Heart left ventricle (tissue), 16 donors: ENCODE results near the gene IFRD2. TPM values are rescaled to one million over a fixed set of nuclear protein-coding genes. Genes with fewer than 3 reads are reported as not detected.
"Not testable (repeated sequence)": the region's sequence is repeated elsewhere in the genome, so short reads cannot be mapped to it uniquely, and the experiment has no call there.

Experiments
- ATAC-seq, 4 donors: fragments of 200-7000 bp; cut with Tn5 transposase; one replicate each; pipeline ENCODE4 v1.9.1; 2020 to 2022; ENCODE audit warnings: moderate library complexity in 4 of 4, mild to moderate bottlenecking in 3 of 4, moderate number of reproducible peaks in 1 of 4
- DNase-seq, 5 donors: peaks; one replicate each; pipeline ENCODE4 v3.0.0-alpha.2; 2020
- H3K27ac ChIP-seq, 12 donors: fragments of 200-600 bp; sonication (generic) in 4 of 12; one replicate each; pipeline versions ENCODE4 v1.5.0 to v1.8.0; 2016 to 2022; ENCODE audit warnings: mild to moderate bottlenecking in 2 of 12
- H3K27me3 ChIP-seq, 9 donors: fragments of 200-600 bp; sonication (generic) in 2 of 9; one replicate each; pipeline versions ENCODE4 v1.5.1 to v1.8.0; 2016 to 2022; ENCODE audit warnings: mild to moderate bottlenecking in 3 of 9
- H3K36me3 ChIP-seq, 9 donors: fragments of 200-600 bp; sonication (generic) in 2 of 9; one replicate each; pipeline versions ENCODE4 v1.5.0 to v1.8.0; 2018 to 2022; ENCODE audit warnings: mild to moderate bottlenecking in 2 of 9
- H3K4me1 ChIP-seq, 12 donors: fragments of 200-600 bp; sonication (generic) in 4 of 12; one replicate each; pipeline versions ENCODE4 v1.5.0 to v1.8.0; 2016 to 2022; ENCODE audit warnings: mild to moderate bottlenecking in 3 of 12
- H3K4me3 ChIP-seq, 12 donors: fragments of 200-600 bp; sonication (generic) in 4 of 12; one replicate each; pipeline versions ENCODE4 v1.5.0 to v1.8.0; 2017 to 2022; ENCODE audit warnings: mild to moderate bottlenecking in 9 of 12, moderate library complexity in 4 of 12
- H3K9me3 ChIP-seq, 12 donors: fragments of 200-600 bp; sonication (generic) in 4 of 12; one replicate each; pipeline versions ENCODE4 v1.5.0 to v1.8.0; 2016 to 2022; ENCODE audit warnings: mild to moderate bottlenecking in 1 of 12
- POLR2A ChIP-seq, 2 donors: fragments of 450-650 bp; IDR thresholded peaks; one replicate each; pipeline ENCODE4 v1.6.1; 2017; ENCODE audit warnings: antibody characterized with exemption in 2 of 2, mild to moderate bottlenecking in 2 of 2, moderate library complexity in 2 of 2
- WGBS, 4 donors: extraction: QIAGEN DNeasy Blood & Tissue Kit in 2 of 4; methylation state at CpG; one replicate each; pipeline versions ENCODE4 v1.1.5 to v1.1.7; 2013 to 2018; 5-methylcytosine and 5-hydroxymethylcytosine counted together
- intact Hi-C, 10 donors: fragments of 100-400 bp; cut with DNase I; formaldehyde crosslinking; loops; one replicate each; pipeline versions ENCODE4 v1.11.1 to v1.14.2; 2022
- polyA plus RNA-seq, 2 donors: library from polyadenylated mRNA; stranded (reverse); fragments of 200-250 nt; gene quantifications; one replicate each; pipeline ENCODE4 v1.2.3, GENCODE V29; 2013
- total RNA-seq, 9 donors: library from RNA; depleted of rRNA in 2 of 9; stranded (reverse); fragments of >200 nt in 2 of 9; fragmentation: NEBNext Ultra II Directional in 3 of 9; extraction: Animal tissue kit (Norgen Biotek cat#: 25700) in 3 of 9; gene quantifications; one replicate each; pipeline versions ENCODE4 v1.1.0 to v1.2.4, GENCODE V29; 2016 to 2023
- TF ChIP-seq, protein P1 (sequence below), 12 donors: fragments of 200-600 bp; sonication (generic) in 4 of 12; IDR thresholded peaks; one replicate each; pipeline versions ENCODE4 v1.5.0 to v1.8.0; 2018 to 2022; ENCODE audit warnings: antibody characterized with exemption in 12 of 12, mild to moderate bottlenecking in 5 of 12
- donor health status: ischemic (EF 13 %, LVEDD 7.1; RV severe dilation, severe dysfunction).
- donor health status: healthy with polysubstance abuse.
- donor health status: DM: no; HTN: yes; CAD: no.
- donor health status: DM: no; HTN: no; CAD: no.
- donor health status: ischemic (EF 25% LVEDD 6.9; RV normal size, moderate dysfunction).
- donor health status: ischemic (EF 25% LVEDD 5.7; RV mildly dilated, moderate dysfunction).
- donor health status: healthy.
- donor health status: DM: yes; HTN: yes; CAD: no.
- donor health status: ischemic (EF 35%, LVEDD 5.7; RV mildly dilated, moderate dysfunction).
- donor health status: nonischemic (EF 11% LVEDD 7.7; RV severe dilation, severe dysfunction).
- donor health status: DM: yes; HTN: yes; CAD: no.
- donor health status: PGD.
- donor health status: ischemic (EF 29% LVEDD 5.4; RV normal size, mild dysfunction).
- donor health status: nonischemic (EF 23%, LVEDD 6.1; RV moderate dilation, normal function).

Gene IFRD2
- total and polyA plus RNA-seq, 11 donors, result 47.5 to 106 (median 64.5) TPM

DNA sequence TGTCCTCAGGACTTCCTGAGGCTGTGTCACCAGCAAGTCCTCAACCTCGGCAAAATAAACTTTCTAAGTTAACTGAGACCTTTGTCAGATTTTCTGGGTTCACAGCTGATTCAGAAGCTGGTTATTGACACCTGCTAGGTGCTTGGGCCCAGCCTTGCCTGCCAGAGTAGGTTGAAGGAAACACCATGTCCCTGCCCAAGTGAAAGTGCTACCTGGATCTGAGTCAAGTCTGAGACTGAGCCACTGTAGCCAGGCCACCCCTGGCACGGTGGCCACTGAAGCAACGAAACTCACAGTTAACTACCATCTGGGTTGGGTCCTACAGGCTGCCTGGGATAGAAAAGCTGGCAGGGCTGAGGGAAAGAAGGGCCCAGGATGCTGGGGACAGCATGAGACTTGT is 22.1 kb upstream of the IFRD2 start:
- Histone ChIP-seq H3K27ac (no peak overlapping the region), H3K27me3 (no peaks in the 10 kb centered on the region), H3K36me3 (peaks cover 0 to 51% (median 37%) of the 10 kb centered on the region in 9 donors), H3K4me3 (no peak overlapping the region), H3K9me3 (no peaks in the 10 kb centered on the region), H3K4me1 (peaks cover 5 to 33% (median 26%) of the 10 kb centered on the region in 12 donors)
- intact Hi-C loops, result no loop called here
- WGBS, 4 donors, result 65 to 85% (median 76%) methylated on average over 3 of the region's 3 CpGs
- peak in 3 of 4 donors; percentile 4 to 8 (median 4) for ATAC-seq
- DNase-seq, result peak in 2 of 5 donors; percentile 13 to 17
- TF ChIP-seq POLR2A (IDR thresholded peaks at IDR 0.05), result no peak
- TF ChIP-seq, protein P1, sequence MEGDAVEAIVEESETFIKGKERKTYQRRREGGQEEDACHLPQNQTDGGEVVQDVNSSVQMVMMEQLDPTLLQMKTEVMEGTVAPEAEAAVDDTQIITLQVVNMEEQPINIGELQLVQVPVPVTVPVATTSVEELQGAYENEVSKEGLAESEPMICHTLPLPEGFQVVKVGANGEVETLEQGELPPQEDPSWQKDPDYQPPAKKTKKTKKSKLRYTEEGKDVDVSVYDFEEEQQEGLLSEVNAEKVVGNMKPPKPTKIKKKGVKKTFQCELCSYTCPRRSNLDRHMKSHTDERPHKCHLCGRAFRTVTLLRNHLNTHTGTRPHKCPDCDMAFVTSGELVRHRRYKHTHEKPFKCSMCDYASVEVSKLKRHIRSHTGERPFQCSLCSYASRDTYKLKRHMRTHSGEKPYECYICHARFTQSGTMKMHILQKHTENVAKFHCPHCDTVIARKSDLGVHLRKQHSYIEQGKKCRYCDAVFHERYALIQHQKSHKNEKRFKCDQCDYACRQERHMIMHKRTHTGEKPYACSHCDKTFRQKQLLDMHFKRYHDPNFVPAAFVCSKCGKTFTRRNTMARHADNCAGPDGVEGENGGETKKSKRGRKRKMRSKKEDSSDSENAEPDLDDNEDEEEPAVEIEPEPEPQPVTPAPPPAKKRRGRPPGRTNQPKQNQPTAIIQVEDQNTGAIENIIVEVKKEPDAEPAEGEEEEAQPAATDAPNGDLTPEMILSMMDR (IDR thresholded peaks at IDR 0.05), result no peak

DNA sequence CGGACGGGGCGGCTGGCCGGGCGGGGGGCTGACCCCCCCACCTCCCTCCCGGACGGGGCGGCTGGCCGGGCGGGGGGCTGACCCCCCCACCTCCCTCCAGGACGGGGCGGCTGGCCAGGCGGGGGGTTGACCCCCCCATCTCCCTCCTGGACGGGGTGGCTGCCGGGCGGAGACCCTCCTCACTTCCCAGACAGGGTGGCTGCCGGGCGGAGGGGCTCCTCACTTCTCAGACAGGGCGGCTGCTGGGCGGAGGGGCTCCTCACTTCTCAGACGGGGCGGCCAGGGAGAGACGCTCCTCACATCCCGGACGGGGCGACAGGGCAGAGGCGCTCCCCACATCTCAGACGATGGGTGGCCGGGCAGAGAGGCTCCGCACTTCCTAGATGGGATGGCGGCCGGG is 19.8 kb upstream of the IFRD2 start:
- intact Hi-C loops, H3K9me3 ChIP-seq: not testable (repeated sequence)
- 89 to 93% (median 92%) methylated on average over 6 to 32 of the region's 32 CpGs; no CpG with 5 or more reads in 1 of the 4 donors for WGBS, 4 donors

DNA sequence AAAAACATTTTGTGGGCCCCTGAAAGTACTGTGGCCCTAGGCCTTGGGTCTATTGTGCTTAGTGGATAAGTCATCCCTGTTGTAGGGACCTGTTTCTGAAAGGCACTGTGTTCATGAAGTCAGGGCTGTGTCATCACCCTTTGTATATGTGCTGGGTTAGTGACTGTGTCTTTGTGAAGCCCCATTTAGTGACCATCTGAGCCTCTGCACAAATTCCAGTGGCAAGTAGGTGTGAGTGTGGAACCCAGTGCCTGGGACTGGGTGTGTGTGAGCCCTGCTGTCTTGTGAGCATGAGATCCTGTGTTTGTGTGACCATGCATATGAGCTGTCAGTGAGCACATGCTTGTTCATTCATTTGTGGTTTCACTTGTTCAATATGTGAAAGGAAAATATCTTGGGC is 12.4 kb upstream of the IFRD2 start:
- intact Hi-C loops, result loop anchor here in 3 of 10 donors (2.0 to 5.0 kb wide), 3 partner anchors 14 to 52 kb away; no protein-coding TSS in a partner anchor
- H3K27ac ChIP-seq, result no peak overlapping the region

More for the DNA sequence above, 19.8 kb upstream of the IFRD2 start:
- Histone ChIP-seq H3K36me3 (peaks cover 0 to 28% (median 14%) of the 10 kb centered on the region in 9 donors), H3K4me1 (peaks cover 0 to 10% (median 4%) of the 10 kb centered on the region in 12 donors)
- H3K27me3 ChIP-seq, H3K27ac ChIP-seq, H3K4me3 ChIP-seq, ATAC-seq: not testable (repeated sequence)
- peak in 1 of 5 donors; percentile 9 for DNase-seq

DNA sequence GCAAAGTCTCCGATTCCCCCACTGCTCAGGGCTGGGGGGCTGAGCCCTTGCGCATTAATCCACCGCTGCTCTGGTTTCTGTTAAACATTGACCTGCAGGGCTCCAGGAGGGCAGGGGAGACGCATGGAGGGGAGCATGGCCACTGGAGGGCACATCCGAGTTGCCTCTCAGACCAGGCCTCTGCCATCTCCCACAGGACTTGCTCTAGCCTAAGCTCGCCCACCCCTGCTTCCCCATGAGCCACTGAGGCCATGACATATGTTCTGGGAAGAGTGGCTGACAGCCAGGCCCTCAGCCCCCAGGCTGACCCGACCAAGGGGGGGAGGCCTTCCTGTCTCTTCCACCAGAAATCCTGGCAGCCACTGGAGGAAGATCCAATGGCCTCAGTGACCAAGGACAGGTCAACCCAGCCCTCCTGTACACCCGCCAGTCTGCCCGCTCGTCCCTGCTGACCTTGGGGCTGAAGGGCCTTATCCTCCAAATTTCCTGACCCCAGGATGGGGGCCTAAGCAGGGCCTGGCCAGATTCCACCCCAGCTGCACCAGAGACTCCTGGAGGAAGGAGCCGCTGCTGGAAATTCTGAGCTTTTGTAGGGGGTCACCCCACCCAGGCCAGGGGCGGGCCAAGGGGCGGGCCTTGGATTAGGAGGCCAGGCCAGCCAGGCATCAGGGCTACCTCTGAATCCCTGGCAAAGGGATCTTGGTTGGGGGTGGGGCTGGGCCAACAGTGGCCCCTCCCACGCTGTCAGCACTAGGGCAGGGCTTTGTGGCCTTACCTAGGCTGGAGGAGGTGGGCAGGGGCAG is 11.0 kb upstream of the IFRD2 start, which contains the start of gene HYAL1:
Gene HYAL1 (minus strand): TSS at position 562 of the 803 bp plus-strand sequence. CDS start 618 bp downstream, outside the sequence.
- DNase-seq (peak; percentile 90 to 94 (median 91)), ATAC-seq (peak; percentile 32 to 63 (median 56))
- WGBS, 4 donors, result 23 to 38% (median 32%) methylated on average over 4 to 14 of the region's 14 CpGs
- Histone ChIP-seq H3K27me3 (no peaks in the 10 kb centered on the region), H3K36me3 (peaks cover 0 to 15% (median 0%) of the 10 kb centered on the region in 9 donors), H3K4me3 (peak within 1 kb of the TSS; percentile 40 to 76 (median 58)), H3K9me3 (no peaks in the 10 kb centered on the region), H3K4me1 (peaks cover 11 to 53% (median 40%) of the 10 kb centered on the region in 12 donors), H3K27ac (peak within 1 kb of the TSS; percentile 75 to 97 (median 94))
- intact Hi-C loops, result loop anchor here in 4 of 10 donors (1.0 to 5.0 kb wide), 4 partner anchors 18 to 51 kb away; no protein-coding TSS in a partner anchor
- TF ChIP-seq, protein P1 (IDR thresholded peaks at IDR 0.05), result peak in 10 of 12 donors; percentile 6 to 52 (median 26)
- TF ChIP-seq POLR2A (IDR thresholded peaks at IDR 0.05), result peak; percentile 17 to 83

More for the DNA sequence above, 12.4 kb upstream of the IFRD2 start:
- ATAC-seq (no peak), DNase-seq (peak in 1 of 5 donors; percentile 18)
- TF ChIP-seq POLR2A (IDR thresholded peaks at IDR 0.05), result no peak
- TF ChIP-seq, protein P1 (IDR thresholded peaks at IDR 0.05), result no peak
- Histone ChIP-seq H3K9me3 (peaks cover 0 to 6% (median 0%) of the 10 kb centered on the region in 12 donors), H3K4me3 (no peak overlapping the region), H3K36me3 (peaks cover 0 to 15% (median 0%) of the 10 kb centered on the region in 9 donors), H3K4me1 (peaks cover 11 to 44% (median 32%) of the 10 kb centered on the region in 12 donors), H3K27me3 (no peaks in the 10 kb centered on the region)
